ENCODE measurements around the gene SIRT6. TPM values are rescaled to one million over a fixed set of nuclear protein-coding genes. Genes with fewer than 3 reads are reported as not detected.
"Not testable (repeated sequence)": the region's sequence is repeated elsewhere in the genome, so short reads cannot be mapped to it uniquely, and the experiment has no call there.

The SIRT6 gene
- total RNA-seq, 2 experiments from 2014 or later = 28.0 to 29.7 TPM

DNA sequence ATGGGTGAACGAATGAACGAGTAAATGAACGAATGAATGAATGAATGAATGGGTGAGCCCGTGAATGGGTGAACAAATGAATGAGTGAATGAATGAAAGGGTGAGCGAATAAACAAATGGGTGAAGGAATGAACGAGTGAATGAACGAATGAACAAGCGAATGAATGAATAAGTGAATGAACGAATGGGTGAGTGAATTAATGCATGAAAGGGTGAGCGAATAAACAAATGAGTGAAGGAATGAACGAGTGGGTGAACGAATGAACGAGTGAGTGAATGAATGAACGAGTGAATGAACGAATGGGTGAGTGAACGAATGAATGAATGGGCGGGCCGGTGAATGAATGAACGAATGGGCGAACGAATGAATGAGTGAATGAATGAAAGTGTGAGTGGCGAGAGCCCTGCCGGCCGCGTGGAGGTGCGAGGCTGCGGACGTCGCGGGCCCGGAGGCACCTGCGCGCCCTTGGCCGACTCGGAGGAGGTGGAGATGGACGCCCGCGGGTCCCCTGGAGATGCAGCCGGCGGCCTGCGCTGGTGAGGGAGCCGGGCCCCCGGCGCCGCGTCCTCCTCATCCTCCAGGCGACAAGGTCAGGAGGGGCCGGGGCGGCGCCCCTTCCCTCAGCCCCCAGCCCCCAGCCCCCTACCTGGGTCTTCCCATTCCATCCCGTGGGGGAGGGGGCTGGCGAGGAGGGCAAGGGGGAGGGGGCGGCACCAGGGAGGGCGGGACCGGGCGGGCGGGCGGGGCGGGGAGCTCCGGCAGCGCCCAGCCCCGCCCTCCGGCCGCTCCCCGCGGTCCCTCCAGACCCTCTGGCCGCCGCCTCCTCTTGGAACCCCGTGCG is 15.5 kb upstream of the SIRT6 start:
- POLR2A ChIA-PET = no interaction called here
- Mint-ChIP-seq H3K9me3 (peaks cover 9% of the 10 kb centered on the region), H3K36me3 (peaks cover 6% of the 10 kb centered on the region), H3K27ac (no peak overlapping the region), H3K27me3 (peaks cover 43% of the 10 kb centered on the region), H3K4me3 (peak overlapping the region; percentile 6), H3K4me1 (ENCODE audit: low read depth) (peaks cover 9% of the 10 kb centered on the region)
- CTCF ChIA-PET = interaction anchor here (0.8 kb wide), 1 partner anchor 11 kb away, joined by 3 read pairs; no protein-coding TSS in a partner anchor
- intact Hi-C loops (cut with micrococcal nuclease) = no loop called here
- DNase-seq = peak; percentile 36

DNA sequence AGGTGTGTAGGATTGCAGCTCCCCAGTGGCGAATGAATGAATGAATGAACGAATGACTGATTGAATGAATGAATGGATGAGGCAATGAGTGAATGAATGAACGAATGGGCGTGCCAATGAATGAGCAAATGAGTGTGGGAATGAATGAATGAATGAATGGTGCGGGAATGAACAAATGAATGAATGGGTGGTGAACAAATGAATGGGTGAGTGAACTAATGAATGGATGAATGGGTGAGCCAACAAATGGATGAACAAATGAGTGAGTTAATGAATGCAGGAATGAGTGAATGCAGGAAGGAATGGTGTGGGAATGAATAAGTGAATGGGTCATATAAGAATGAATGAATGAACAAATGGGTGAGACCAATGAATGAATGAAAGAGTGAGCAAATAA is 14.9 kb upstream of the SIRT6 start:
- no peak overlapping the region for H3K4me3 Mint-ChIP-seq
- peaks cover 9% of the 10 kb centered on the region for H3K9me3 Mint-ChIP-seq
- H3K27me3 Mint-ChIP-seq = peaks cover 43% of the 10 kb centered on the region
- ChIA-PET POLR2A (no interaction called here), CTCF (no interaction called here)
- peak overlapping the region; percentile 16 for H3K27ac Mint-ChIP-seq
- peaks cover 6% of the 10 kb centered on the region for H3K36me3 Mint-ChIP-seq
- intact Hi-C loops (cut with micrococcal nuclease) = no loop called here
- peaks cover 9% of the 10 kb centered on the region for H3K4me1 Mint-ChIP-seq (ENCODE audit: low read depth)
- DNase-seq = no peak

GRCh38 chr19:4196587-4197148 is 14.3 kb upstream of the SIRT6 start:
- intact Hi-C loops (cut with micrococcal nuclease) = no loop called here
- H3K4me1 Mint-ChIP-seq (ENCODE audit: low read depth) = peaks cover 9% of the 10 kb centered on the region
- peaks cover 6% of the 10 kb centered on the region for H3K36me3 Mint-ChIP-seq
- H3K27ac Mint-ChIP-seq = no peak overlapping the region
- peaks cover 9% of the 10 kb centered on the region for H3K9me3 Mint-ChIP-seq
- peaks cover 43% of the 10 kb centered on the region for H3K27me3 Mint-ChIP-seq
- ChIA-PET CTCF (no interaction called here), POLR2A (no interaction called here)
- DNase-seq = no peak
- no peak overlapping the region for H3K4me3 Mint-ChIP-seq

- peaks cover 9% of the 10 kb centered on the region for H3K4me1 Mint-ChIP-seq (ENCODE audit: low read depth)
- no peak overlapping the region for H3K27ac Mint-ChIP-seq
- peaks cover 6% of the 10 kb centered on the region for H3K36me3 Mint-ChIP-seq
- intact Hi-C loops (cut with micrococcal nuclease) = no loop called here
- H3K27me3 Mint-ChIP-seq = peaks cover 43% of the 10 kb centered on the region
- no peak overlapping the region for H3K4me3 Mint-ChIP-seq
- ChIA-PET POLR2A (no interaction called here), CTCF (no interaction called here)
- no peak for DNase-seq
- peaks cover 9% of the 10 kb centered on the region for H3K9me3 Mint-ChIP-seq
Observed at GRCh38 chr19:4196009-4196408, 13.6 kb upstream of the SIRT6 start.

DNA sequence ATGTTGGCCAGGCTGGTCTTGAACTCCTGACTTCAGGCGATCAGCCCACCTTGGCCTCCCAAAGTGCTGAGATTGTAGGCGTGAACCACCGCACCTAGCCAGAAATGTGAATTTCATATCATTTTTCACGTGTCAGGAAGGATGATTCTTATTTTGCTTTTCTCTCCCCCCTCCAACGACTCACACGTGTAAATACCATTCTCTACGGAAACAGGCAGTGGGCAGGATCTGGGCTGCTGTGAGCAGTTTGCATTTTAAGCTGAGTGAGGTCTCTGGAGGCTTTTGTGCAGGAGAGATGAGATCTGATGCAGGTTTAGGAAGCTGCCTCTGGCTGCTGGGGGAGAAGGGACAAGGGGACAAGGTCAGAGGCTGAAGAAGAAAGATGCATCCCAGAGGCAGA is 12.0 kb upstream of the SIRT6 start:
- Mint-ChIP-seq H3K27ac (no peak overlapping the region), H3K27me3 (peaks cover 41% of the 10 kb centered on the region), H3K4me1 (ENCODE audit: low read depth) (peaks cover 9% of the 10 kb centered on the region), H3K4me3 (no peak overlapping the region), H3K9me3 (peaks cover 9% of the 10 kb centered on the region), H3K36me3 (peaks cover 6% of the 10 kb centered on the region)
- POLR2A ChIA-PET = no interaction called here
- no peak for DNase-seq
- CTCF ChIA-PET = interaction anchor here (0.7 kb wide), 1 partner anchor 707 kb away, joined by 3 read pairs; no protein-coding TSS in a partner anchor
- intact Hi-C loops (cut with micrococcal nuclease) = no loop called here

DNA sequence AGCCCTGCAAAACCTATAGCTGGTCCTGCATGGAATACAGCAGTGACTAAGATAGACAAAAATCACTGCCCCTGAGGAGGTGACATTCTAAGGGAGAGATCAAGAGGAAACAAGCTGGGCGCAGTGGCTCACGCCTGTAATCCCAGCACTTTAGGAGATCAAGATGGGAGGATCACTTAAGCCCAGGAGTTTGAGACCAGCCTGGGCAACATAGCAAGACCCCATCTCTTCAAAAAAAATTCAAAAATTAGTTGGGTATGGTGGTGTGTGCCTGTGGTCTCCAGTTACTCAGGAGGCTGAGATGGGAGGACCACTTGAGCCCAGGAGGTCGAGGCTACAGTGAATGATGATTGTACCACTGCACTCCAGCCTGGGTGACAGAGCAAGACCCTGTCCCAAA is 10.2 kb upstream of the SIRT6 start:
- DNase-seq; H3K4me1 Mint-ChIP-seq (ENCODE audit: low read depth); H3K9me3 Mint-ChIP-seq; POLR2A ChIA-PET; H3K36me3 Mint-ChIP-seq; CTCF ChIA-PET; H3K27ac Mint-ChIP-seq; intact Hi-C loops (cut with micrococcal nuclease); H3K4me3 Mint-ChIP-seq: not testable (repeated sequence)
- peaks cover 31% of the 10 kb centered on the region for H3K27me3 Mint-ChIP-seq

DNA sequence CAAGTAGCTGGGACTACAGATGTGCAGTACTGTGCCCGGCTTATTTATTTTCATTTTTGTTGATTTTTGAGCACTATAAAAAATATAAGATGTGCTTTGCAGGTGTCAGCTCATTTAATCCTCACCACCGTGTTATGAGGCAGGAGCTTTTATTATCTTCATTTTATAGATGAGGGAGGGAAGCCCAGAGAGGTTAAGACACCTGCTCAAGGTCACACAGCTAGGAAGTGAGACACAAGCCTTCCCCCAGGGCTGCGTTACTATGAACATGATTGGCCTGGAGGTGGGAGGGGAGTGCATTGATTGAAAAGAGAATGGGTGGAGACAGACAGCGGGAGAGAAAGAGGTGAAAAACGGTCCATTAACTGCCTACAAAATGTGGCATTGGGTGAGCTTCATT is 7.3 kb upstream of the SIRT6 start:
- H3K27ac Mint-ChIP-seq = no peak overlapping the region
- H3K36me3 Mint-ChIP-seq = no peaks in the 10 kb centered on the region
- CTCF ChIA-PET = interaction anchor here (0.6 to 2.2 kb wide), 4 partner anchors 12 to 403 kb away, joined by 3 to 8 read pairs (median 5); no protein-coding TSS in a partner anchor
- H3K9me3 Mint-ChIP-seq = no peaks in the 10 kb centered on the region
- DNase-seq = no peak
- peaks cover 3% of the 10 kb centered on the region for H3K4me1 Mint-ChIP-seq (ENCODE audit: low read depth)
- intact Hi-C loops (cut with micrococcal nuclease) = loop anchor here (10.0 kb wide), 1 partner anchor 65 kb away; the partner anchor contains the start of gene MAP2K2
- peaks cover 9% of the 10 kb centered on the region for H3K27me3 Mint-ChIP-seq
- no peak overlapping the region for H3K4me3 Mint-ChIP-seq
- POLR2A ChIA-PET = no interaction called here

DNA sequence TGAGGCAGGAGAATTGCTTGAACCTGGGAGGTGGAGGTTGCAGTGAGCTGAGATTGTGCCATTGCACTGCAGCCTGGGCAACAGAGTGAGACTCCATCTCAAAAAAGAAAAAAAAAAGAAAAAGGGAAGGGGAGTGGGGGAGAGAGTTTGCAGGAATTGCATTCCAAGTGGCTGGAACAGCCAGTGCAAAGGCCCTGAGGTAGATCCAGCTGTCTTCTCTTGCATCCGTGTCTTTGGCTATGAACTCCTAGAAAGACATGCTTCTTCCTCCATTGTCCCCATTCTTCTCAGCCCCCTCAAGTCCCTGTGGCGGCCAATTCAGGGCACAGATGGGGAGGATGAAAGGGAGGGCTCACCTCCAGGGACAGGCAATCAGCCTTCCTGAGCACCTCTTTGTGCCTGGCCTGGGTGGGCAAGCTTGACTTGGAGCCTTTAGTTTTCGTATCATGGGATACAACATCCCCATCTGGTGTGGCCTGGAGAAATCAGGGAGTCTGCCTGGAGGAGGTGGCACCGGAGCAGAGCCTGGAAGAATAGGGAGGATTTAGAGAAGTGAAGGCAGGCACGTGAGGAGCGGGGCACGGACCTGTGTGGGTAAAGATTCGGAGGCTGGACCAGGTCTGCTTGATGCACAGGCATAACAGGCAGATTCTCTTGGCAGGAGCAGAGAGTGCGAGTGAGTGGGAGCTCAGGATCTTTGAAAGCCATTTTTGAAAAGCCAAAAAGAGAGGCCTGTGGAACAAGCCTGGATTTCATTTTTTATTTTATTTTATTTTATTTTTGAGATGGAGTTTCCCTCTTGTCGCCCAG is 5.2 kb upstream of the SIRT6 start:
- no peak overlapping the region for H3K4me3 Mint-ChIP-seq
- ChIA-PET CTCF (interaction anchor here (2.1 kb wide), 1 partner anchor 48 kb away, joined by 8 read pairs; no protein-coding TSS in a partner anchor), POLR2A (no interaction called here)
- no peaks in the 10 kb centered on the region for H3K9me3 Mint-ChIP-seq
- intact Hi-C loops (cut with micrococcal nuclease) = loop anchor here (10.0 kb wide), 1 partner anchor 63 kb away; the partner anchor contains the start of gene MAP2K2
- H3K36me3 Mint-ChIP-seq = no peaks in the 10 kb centered on the region
- no peak for DNase-seq
- H3K4me1 Mint-ChIP-seq (ENCODE audit: low read depth) = peaks cover 7% of the 10 kb centered on the region
- H3K27me3 Mint-ChIP-seq = no peaks in the 10 kb centered on the region
- no peak overlapping the region for H3K27ac Mint-ChIP-seq

GRCh38 chr19:4186087-4186993 is 4.0 kb upstream of the SIRT6 start:
- Mint-ChIP-seq H3K4me1 (ENCODE audit: low read depth) (peaks cover 12% of the 10 kb centered on the region), H3K27ac (no peak overlapping the region), H3K27me3 (no peaks in the 10 kb centered on the region), H3K9me3 (no peaks in the 10 kb centered on the region), H3K36me3 (peaks cover 2% of the 10 kb centered on the region), H3K4me3 (no peak overlapping the region)
- intact Hi-C loops (cut with micrococcal nuclease) = loop anchor here (10.0 kb wide), 1 partner anchor 62 kb away; the partner anchor contains the start of gene MAP2K2
- DNase-seq = peak; percentile 88
- CTCF ChIA-PET = interaction anchor here (0.5 to 2.1 kb wide), 11 partner anchors 9 to 790 kb away, joined by 3 to 8 read pairs (median 3); no protein-coding TSS in a partner anchor
- POLR2A ChIA-PET = no interaction called here

DNA sequence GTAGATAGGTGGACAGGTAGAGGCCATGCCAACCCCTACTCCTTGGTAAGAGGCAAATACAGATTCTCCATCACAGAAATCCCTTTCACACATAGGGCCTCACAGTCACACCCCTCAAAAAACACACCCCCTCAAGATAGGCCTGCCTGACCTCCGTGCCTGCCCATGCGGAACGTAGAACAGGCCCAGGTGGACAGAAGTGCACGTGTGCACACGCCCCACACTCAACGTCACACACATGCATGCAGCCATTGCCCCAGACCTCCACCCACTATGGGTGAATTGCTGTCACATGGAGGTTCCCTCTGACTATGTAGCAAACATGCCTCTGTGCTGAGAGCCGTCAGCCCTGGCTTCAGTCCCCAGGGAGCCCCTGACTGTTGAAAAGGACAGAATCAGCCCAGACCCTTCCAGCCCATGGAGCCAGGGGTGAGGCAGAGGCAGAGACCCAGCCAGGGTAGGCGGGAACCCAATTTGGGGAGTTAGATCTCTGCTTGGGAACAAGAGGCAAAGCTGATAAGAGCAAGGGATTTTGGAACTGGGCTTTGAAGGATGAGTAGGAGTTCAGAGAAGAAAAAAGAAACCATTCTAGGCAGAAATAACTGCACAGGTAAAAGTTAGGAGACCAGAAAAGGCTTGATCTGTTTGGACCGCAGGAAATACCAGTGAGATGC is 3.2 kb upstream of the SIRT6 start:
- ChIA-PET CTCF (interaction anchor here (1.7 to 2.1 kb wide), 2 partner anchors 15 to 46 kb away, joined by 6 to 8 read pairs; no protein-coding TSS in a partner anchor), POLR2A (no interaction called here)
- Mint-ChIP-seq H3K4me3 (no peak overlapping the region), H3K9me3 (no peaks in the 10 kb centered on the region), H3K4me1 (ENCODE audit: low read depth) (peaks cover 20% of the 10 kb centered on the region), H3K27me3 (no peaks in the 10 kb centered on the region), H3K27ac (no peak overlapping the region), H3K36me3 (peaks cover 2% of the 10 kb centered on the region)
- DNase-seq = no peak
- intact Hi-C loops (cut with micrococcal nuclease) = loop anchor here (10.0 kb wide), 1 partner anchor 61 kb away; the partner anchor contains the start of gene MAP2K2
